Lung (tissue), 12 donors: Measurements from ENCODE around the gene BTBD2. TPM values are rescaled to one million over a fixed set of nuclear protein-coding genes. Genes with fewer than 3 reads are reported as not detected.

ENCODE experiments used
- ATAC-seq: fragments of 200-7000 bp; cut with Tn5 transposase; one replicate; pipeline ENCODE4 v1.9.1; 2020; ENCODE audit warnings: moderate number of reproducible peaks; ENCODE audit not compliant: insufficient read depth, low FRiP score
- DNase-seq, 3 donors: peaks; one replicate each; pipeline ENCODE4 v3.0.0-alpha.2; 2013 to 2017
- H3K27ac ChIP-seq, 2 donors: one replicate each; pipeline ENCODE4 v1.5.1; 2013; ENCODE audit warnings: mild to moderate bottlenecking in 2 of 2, moderate library complexity in 2 of 2, control low read depth in 1 of 2, inconsistent platforms in 1 of 2, low read depth in 1 of 2, low read length in 1 of 2
- H3K27me3 ChIP-seq, 3 donors: one replicate each; pipeline ENCODE4 v1.5.1; 2013; ENCODE audit warnings: low read length in 2 of 3; ENCODE audit not compliant: control insufficient read depth in 3 of 3, insufficient read depth in 3 of 3
- H3K36me3 ChIP-seq, 4 donors: one replicate each; pipeline ENCODE4 v1.5.1; 2013; ENCODE audit warnings: low read length in 4 of 4, mild to moderate bottlenecking in 1 of 4, moderate library complexity in 1 of 4; ENCODE audit not compliant: control insufficient read depth in 4 of 4, insufficient read depth in 4 of 4
- H3K4me1 ChIP-seq, 5 donors: one replicate each; pipeline ENCODE4 v1.5.1; 2013; ENCODE audit warnings: low read length in 5 of 5, mild to moderate bottlenecking in 2 of 5, moderate library complexity in 1 of 5; ENCODE audit not compliant: control insufficient read depth in 5 of 5, insufficient read depth in 5 of 5
- H3K4me3 ChIP-seq: one replicate; pipeline ENCODE4 v1.5.1; 2013; ENCODE audit warnings: mild to moderate bottlenecking, control low read depth, moderate library complexity
- H3K9ac ChIP-seq, 2 donors: one replicate each; pipeline ENCODE4 v1.5.1; 2013; ENCODE audit warnings: low read length in 2 of 2, control low read depth in 1 of 2; ENCODE audit not compliant: insufficient read depth in 1 of 2
- H3K9me3 ChIP-seq, 4 donors: one replicate each; pipeline ENCODE4 v1.5.1; 2013; ENCODE audit warnings: low read length in 3 of 4, mild to moderate bottlenecking in 1 of 4, moderate library complexity in 1 of 4; ENCODE audit not compliant: control insufficient read depth in 4 of 4, insufficient read depth in 3 of 4
- WGBS, 2 donors: extraction: QIAGEN DNeasy Blood & Tissue Kit; methylation state at CpG; one replicate each; pipeline ENCODE4 v1.1.7; 2013; 5-methylcytosine and 5-hydroxymethylcytosine counted together
- polyA plus RNA-seq, 2 donors: library from polyadenylated mRNA; stranded (reverse); fragments of 200-250 nt; gene quantifications; one replicate each; pipeline ENCODE4 v1.2.1, GENCODE V29; 2013
- total RNA-seq, 2 donors: library from RNA; depleted of rRNA in 1 of 2; stranded (reverse); fragments of >200 nt in 1 of 2; gene quantifications; one replicate each; pipeline ENCODE4 v1.2.1, GENCODE V29; 2014 to 2021
- TF ChIP-seq, protein P1 (sequence below): IDR thresholded peaks from 2 replicates; pipeline ENCODE4 v1.5.1; 2012; ENCODE audit warnings: mild to moderate bottlenecking; ENCODE audit errors: control extremely low read depth, extremely low read depth
- donor health status: control.
- donor health status: control.
- donor health status: Bipolar disorder and iron deficiency.
- donor health status: healthy.
- donor health status: DM: yes; HTN: yes; CAD: no.

Gene BTBD2
- total and polyA plus RNA-seq, 4 donors, result 35.5 to 62.3 (median 44.8) TPM

GRCh38 chr19:2021453-2022140 lies 6.1 kb upstream of the BTBD2 start:
- no peak overlapping the region for H3K27ac ChIP-seq
- no peak overlapping the region for H3K4me3 ChIP-seq
- peaks cover 0 to 4% (median 1%) of the 10 kb centered on the region in 4 donors for H3K9me3 ChIP-seq
- no peaks in the 10 kb centered on the region for H3K4me1 ChIP-seq
- DNase-seq, result no peak
- H3K27me3 ChIP-seq, result no peaks in the 10 kb centered on the region
- TF ChIP-seq, protein P1, sequence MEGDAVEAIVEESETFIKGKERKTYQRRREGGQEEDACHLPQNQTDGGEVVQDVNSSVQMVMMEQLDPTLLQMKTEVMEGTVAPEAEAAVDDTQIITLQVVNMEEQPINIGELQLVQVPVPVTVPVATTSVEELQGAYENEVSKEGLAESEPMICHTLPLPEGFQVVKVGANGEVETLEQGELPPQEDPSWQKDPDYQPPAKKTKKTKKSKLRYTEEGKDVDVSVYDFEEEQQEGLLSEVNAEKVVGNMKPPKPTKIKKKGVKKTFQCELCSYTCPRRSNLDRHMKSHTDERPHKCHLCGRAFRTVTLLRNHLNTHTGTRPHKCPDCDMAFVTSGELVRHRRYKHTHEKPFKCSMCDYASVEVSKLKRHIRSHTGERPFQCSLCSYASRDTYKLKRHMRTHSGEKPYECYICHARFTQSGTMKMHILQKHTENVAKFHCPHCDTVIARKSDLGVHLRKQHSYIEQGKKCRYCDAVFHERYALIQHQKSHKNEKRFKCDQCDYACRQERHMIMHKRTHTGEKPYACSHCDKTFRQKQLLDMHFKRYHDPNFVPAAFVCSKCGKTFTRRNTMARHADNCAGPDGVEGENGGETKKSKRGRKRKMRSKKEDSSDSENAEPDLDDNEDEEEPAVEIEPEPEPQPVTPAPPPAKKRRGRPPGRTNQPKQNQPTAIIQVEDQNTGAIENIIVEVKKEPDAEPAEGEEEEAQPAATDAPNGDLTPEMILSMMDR, result no peak
- H3K36me3 ChIP-seq, result no peaks in the 10 kb centered on the region
- 73 to 79% methylated on average over 4 of the region's 4 CpGs for WGBS, 2 donors
- no peak for ATAC-seq
- H3K9ac ChIP-seq, result no peak overlapping the region

DNA sequence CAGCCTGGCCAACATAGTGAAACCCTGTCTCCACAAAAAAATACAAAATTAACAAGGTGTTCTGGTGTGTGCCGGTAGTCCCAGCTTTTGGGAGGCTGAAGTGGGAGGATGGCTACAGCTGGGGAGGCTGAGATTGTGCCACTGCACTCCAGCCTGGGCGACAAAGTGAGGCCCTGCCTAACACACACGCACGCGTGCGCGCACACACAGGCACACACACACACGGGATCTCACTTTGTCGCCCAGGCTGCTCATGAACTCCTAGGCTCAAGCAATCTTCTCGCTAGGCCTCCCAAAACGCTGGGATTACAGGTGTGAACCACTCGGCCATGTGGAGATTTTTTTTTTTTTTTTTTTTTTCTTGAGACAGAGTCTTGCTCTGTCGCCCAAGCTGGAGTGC lies 3.2 kb upstream of the BTBD2 start:
- TF ChIP-seq, protein P1, result no peak
- Histone ChIP-seq H3K36me3 (no peaks in the 10 kb centered on the region), H3K9ac (no peak overlapping the region), H3K9me3 (no peaks in the 10 kb centered on the region), H3K4me3 (no peak overlapping the region), H3K4me1 (peaks cover 0 to 6% (median 0%) of the 10 kb centered on the region in 5 donors), H3K27me3 (no peaks in the 10 kb centered on the region), H3K27ac (no peak overlapping the region)
- 93 to 97% methylated on average over 12 to 13 of the region's 13 CpGs for WGBS, 2 donors
- DNase-seq, result no peak
- no peak for ATAC-seq

DNA sequence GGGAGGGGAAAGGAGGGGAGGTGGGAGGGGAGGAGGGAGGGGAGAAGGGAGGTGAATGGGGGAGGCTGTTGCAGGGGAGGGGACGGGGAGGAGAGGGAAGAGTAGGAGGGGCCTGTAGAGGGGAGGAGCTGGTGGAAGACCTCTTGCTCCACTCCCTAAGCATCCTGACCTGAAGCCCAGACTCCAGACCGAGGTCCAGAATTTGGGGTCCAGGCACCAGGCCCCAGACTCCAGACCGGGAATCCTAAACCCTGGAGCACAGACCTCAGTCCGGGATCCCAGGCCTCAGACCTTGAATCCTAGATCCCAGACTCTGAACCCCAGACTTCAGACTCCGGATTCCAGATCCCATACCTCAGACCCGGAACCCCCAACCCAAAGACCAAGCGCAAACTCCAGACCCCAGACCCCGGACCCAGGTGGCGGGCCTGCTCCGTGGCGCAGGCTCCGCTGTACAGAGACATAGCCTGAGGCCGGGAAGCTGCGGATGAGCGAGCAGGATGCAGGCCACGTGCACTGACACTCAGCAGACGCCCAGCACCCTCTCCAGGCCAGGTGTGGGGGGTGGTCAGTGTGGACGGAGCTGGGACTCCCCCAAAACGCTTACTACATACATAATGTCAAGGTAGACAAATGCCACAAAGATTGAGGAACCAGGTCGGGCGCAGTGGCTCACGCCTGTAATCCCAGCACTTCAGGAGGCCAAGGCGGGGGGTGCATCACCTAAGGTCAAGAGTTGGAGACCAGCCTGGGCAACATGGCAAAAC lies 710 bp upstream of the BTBD2 start:
- ATAC-seq (peak; percentile 70), DNase-seq (peak; percentile 72 to 85 (median 73))
- TF ChIP-seq, protein P1, result no peak
- WGBS, 2 donors, result 65 to 73% methylated on average over 23 of the region's 23 CpGs
- Histone ChIP-seq H3K4me1 (peaks cover 0 to 7% (median 0%) of the 10 kb centered on the region in 5 donors), H3K9me3 (no peaks in the 10 kb centered on the region), H3K27me3 (no peaks in the 10 kb centered on the region), H3K9ac (no peak overlapping the region), H3K4me3 (no peak overlapping the region), H3K27ac (peak overlapping the region in 1 of 2 donors; percentile 77), H3K36me3 (peaks cover 0 to 2% (median 0%) of the 10 kb centered on the region in 4 donors)
